Urothelium cell line (cell line): ENCODE measurements around the gene ABLIM2.
"Not testable (repeated sequence)": the region's sequence is repeated elsewhere in the genome, so short reads cannot be mapped to it uniquely, and the experiment has no call there.

Source experiments
- DNase-seq: peaks from one replicate; pipeline ENCODE4 v3.0.0; 2011; ENCODE audit warnings: low spot score, mixed read lengths
- FAIRE-seq: peaks from 2 replicates; lab custom pipeline; 2011; peaks lifted over from hg19 to GRCh38; lab: Jason Lieb, UNC

The ABLIM2 gene

DNA sequence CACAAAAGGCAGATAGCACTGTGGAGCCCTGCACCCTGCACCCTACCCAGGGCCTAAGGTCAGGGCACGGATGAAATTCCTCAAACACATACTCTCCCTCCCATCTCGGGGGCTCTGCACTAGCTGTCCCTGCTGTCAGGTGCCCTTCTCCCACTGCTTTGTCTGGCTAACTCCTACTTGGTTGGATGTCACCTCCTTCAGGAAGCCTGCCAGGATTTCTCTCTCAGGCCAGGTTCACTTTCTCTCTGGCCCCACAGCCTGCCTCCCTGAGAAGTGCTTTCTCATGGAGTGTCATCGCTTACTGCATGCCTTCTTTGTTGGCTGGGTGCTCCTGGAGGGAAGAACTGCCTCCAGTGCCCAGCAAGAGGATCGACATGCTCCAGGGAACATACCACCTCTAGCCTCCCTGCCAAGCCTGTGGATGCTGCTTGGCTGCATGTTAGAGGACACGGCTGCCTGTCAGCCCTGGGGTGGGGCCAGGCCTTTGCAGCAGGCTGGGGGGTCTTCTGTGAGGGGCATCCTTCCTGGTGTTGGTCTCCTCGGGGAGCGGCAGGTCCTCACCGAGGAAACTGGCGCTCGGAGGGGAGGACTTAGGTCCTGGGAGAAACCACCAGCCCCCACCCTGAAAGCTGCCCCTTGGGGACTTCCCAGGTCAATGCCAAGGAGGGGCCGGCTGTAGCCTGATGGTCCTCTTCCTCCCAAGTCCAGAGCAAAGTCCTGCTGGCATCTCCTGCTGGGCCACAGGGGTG is 15.0 kb downstream of the ABLIM2 start:
- no peak for DNase-seq
- FAIRE-seq, result no peak

DNA sequence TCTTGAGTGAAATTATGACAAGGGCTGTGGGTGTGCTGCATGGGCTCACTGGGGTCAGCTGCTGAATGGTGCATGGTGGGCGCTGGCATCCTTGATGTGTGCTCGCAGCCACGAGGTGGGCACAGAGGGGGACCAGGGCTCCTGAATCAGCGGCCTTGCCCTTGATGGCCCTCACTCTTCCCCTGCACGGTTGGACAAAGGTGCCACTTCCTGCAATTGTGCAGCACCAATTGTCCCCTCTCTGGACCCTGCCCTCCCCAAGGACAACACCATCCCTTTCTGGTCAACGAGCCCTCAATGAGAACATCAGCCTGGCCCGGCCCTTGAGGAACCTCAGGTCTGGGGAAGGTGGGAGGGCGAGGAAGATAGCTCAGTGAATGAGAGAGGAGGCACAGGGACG is 16.1 kb downstream of the ABLIM2 start:
- DNase-seq (no peak), FAIRE-seq (no peak)

DNA sequence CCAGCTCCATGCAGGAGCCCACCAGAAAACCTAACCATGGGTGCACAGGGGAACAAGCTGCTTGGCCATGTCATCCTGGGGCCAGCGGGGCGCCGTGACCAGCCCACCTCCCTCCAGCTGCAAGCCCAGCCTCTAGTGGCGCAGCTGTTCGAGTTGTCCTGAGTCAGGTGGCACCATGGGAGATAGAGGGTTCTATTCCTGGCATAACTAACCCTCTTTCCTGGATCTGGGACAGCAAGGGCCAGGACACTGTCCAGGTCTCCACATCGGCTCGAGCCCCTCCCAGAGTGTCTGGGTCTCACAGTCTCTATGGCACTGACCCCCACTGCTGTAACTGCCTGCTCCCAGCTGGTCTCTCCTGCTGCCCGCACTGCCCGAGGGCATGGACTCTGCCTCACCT is 16.7 kb downstream of the ABLIM2 start:
- DNase-seq (no peak), FAIRE-seq (no peak)

DNA sequence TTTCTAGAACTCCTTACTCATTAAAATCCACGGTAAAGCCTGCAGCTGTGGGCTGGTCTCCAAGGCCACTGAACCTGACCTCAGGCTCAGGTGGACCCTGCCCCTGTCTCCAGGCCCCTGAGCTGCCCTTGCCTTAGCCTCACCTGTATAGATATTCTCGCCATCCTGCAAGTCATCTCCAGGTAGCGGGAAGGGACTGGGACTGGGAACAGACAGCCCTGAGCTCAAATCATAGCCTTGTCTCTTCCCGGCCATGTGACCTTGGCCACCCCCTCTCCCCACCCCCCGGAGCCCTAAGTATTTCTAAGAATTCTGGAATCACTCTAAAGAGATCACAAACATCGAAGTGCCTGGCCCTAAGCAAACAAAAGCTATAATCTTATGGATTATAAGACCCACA is 17.7 kb downstream of the ABLIM2 start:
- FAIRE-seq (no peak), DNase-seq (no peak)

DNA sequence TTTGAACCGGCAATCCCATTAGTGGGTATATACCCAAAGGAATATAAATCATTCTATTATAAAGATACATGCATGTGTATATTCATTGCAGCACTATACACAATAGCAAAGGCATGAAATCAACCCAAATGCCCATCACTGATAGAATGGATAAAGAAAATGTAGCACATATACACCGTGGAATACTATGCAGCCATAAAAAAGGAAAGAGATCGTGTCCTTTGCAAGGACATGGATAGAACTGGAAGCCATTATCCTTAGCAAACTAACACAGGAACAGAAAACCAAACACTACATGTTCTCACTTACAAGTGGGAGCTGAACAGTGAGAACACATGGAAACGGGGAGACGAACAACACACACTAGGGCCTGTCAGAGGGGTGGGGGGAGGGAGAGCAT is 18.9 kb downstream of the ABLIM2 start:
- not testable (repeated sequence) for FAIRE-seq, DNase-seq

DNA sequence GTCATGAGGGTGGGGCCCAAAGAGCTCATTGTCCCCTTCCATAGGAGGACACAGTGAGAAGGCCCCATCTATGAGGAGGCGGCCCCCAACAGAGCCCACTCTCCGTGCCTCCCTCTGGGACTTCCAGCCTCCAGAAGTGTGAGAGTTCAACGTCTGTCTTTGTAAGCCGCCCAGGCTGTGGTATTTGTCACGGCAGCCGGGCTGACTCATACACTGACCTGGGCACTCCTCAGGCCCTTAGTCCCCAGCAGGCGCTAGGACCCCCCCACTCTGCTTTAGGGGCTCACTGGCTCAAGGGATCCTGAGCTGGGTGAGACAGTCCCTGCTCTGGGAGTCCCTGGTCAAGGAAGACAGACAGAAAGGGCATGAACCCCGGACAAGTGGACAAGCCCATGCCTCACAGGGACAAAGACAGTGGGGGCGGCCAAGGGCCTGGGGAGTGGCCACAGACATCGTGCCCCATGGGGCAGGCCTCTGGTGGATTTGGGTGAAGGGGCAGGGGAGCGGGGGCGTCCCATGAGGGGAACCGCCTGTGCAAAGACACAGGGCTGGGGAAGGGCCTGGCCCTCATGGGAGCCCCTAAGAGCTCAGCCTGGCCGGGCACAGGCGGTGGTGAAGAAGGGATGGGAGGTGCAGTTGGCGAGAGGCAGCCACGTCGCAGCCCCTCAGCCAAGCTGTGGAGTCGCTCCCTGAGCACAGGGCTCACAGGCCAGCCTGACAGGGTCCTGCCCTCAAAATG is 21.5 kb downstream of the ABLIM2 start:
- no peak for DNase-seq
- FAIRE-seq, result no peak

DNA sequence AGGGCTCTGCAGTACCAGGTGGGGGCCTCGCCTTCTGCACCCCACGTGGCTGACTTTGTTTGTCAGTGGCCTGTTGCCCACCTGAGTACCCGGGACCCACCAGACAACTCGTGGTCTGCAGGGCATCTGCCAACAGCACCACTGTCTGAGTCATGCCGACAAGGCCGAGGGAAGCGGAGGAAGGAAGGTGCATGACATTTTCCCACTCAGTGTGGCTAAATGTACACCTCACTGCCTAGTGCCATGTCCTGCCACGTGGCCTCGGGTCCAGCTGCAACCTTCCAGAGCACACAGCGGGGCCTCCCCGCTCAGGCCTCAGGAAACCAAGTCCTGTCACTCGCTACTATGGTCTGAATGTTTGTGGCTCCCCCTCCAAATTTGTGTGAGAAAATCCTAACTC is 22.1 kb downstream of the ABLIM2 start:
- DNase-seq (no peak), FAIRE-seq (peak; percentile 5)

DNA sequence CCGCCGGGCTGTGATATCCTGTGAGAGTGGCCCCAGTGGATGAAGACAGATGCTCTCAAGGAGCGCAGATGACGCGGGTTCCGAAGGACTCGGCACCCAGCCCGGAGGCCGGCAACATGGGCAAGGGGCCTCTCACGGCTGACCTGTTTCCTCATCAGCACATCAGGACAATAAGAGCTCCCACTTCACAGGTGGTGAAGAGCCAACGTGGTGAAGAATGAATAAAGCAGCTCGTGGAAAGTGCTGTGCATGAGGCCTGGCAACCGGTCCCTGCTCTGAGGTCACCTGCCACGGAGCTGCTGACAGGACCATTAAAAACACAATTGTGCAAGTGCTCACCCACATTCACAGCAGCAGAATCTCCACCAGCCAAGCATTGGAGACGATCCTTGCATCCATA is 22.9 kb downstream of the ABLIM2 start:
- DNase-seq, result no peak

DNA sequence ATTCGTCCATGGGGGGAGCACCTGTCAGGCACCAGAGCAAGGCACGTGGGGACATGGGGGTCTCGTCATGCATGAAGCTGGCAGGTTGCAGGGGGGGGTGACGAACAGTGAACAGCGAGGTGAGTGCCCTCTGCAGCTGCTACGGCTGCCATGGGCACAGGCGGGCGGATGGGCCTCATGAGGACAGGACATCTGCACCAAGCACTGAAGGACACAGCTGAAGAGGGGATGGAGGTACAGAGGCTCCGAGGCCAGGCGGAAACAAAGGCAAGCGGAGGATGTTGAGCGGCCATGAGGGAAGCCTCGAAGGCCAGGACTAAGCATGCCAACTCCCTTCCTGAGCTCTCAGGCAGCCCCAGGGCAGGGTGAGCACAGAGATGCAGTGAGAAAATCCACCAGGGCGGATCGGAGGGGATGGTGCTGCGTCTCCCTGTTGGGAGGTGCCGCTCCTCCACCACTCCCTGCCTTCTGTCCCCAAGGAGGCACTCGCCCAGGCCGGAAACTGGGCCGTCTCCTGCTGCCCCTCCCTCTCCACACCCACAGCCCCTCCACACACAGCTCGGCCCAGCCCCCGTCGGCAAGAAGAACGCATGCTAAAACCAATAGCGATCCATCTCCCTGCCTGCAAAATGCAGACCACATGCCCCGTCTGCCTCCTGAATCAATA is 24.6 kb downstream of the ABLIM2 start:
- no peak for FAIRE-seq

More for the DNA sequence above, 22.9 kb downstream of the ABLIM2 start:
- FAIRE-seq, result no peak

DNA sequence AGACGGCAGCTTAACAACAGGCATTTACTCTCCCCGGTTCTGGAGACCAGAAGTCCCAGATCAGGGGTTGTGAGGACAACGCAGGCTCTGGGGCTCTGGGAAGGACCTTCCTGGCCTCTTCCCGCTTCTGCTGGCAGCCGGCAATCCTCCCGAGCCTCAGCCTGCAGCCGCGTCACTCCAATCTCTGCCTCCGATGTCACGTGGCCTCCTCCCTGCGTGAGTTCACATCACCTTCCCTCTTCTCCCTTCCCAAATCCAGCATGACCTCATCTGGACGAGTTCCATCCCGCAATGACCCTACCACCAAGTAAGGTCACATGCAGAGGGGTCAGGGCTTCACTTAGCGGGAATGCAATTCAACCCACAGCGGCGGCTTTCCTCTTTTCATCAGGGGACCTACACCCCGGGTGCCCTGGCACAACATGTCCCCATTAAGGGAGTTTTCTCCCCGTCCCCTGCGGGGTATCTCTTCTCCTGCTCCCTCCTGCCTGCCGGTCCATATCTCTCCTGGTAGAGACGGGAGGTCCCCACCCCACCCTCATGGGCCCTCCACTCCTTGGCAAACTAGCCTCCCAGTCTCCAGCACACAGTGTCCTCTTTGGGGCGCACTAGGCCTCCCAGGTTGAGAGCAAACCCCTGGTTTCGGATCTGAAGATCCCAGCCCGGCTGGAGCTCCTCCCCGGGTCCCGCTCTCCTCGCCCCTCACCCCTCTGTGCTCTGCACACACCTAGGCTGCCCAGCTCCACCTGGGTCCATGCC is 25.5 kb downstream of the ABLIM2 start:
- FAIRE-seq (no peak), DNase-seq (no peak)

More for the DNA sequence above, 24.6 kb downstream of the ABLIM2 start:
- DNase-seq, result no peak

DNA sequence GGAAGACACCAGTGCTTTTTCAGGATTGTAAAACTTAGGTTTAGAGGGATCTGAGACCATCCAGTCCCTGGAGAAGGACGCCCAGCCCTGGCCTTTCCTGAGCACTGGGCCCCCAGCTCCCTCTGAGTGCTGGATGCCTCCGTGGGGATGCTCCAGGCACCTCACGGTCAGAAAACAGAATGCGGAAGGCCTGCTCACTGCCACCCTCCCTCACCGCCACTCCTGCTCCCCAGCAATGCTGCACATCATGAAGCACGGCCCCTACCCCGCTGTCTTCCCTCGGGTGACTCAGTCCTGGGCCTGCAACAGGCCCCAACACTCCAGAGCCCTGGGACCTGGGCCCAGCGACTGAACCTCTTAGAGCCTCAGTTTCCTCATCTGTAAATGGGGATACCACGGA is 26.2 kb downstream of the ABLIM2 start:
- FAIRE-seq (no peak), DNase-seq (no peak)

DNA sequence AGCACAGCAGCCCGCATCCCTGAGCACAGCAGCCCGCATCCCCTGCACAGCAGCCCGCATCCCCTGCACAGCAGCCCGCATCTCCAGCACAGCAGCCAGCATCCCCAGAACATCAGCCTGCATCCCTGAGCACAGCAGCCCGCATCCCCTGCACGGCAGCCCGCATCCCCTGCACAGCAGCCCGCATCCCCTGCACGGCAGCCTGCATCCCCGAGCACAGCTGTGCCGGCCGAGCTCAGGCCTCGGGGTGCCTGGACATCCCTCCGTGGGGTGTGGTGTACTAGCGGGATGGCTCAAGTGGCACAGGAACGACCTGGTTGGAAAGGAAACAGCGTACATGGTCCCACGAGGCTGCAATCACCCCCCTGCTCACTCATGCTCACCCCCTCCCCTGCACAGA is 26.8 kb downstream of the ABLIM2 start:
- no peak for DNase-seq
- FAIRE-seq, result no peak

DNA sequence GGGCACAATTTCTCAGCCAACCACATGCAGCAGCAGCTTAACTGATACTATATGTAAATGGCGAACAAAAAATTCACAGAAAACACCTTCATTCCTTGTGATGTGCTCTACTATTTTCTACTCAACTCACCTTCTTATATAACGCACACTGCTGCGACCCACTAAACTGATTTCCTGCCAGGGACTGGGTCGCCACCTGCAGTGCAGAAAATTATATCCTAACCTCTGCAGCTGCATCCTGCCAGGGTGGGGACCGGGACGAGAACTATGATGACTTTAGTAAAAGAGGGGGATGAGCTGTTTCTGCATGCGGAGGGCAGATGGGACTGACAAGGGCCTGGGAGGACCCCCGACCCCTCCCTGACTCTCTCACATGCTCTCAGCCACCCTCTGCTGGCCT is 27.4 kb downstream of the ABLIM2 start:
- FAIRE-seq (no peak), DNase-seq (no peak)

DNA sequence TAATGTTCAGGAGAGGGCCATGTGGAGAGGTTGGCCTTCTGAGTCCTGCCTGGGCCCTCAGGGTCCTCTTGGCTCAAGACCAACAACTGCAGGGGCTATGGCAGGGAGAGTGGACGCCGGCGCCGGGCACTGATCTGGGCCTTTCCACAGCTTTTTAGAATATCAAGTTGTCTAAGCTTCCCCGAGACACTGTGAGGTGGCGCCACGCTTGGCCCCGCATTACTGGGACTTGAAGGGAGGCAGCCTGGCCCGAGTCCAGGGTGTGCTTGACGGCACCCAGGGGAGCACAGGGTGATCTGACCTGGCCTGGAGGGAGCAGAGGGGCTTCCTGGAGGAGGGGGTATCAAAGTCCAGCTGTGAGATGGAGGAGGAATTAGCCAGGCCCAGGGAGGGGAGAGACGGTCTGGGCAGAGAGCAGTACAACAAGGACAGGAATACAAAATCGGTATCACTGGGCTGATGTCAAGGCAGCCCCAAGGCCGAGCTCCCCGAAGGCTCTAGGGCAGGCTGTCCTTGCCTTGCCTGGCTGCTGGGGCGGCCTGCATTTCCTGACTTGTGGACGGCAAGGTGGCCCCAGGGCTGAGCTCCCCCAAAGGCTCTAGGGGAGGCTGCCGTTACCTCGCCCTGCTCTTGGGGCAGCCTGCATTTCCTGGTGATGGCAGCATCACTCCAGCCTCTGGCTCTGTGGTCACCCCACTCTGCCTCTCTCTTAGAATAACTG is 28.1 kb downstream of the ABLIM2 start:
- FAIRE-seq (no peak), DNase-seq (no peak)

DNA sequence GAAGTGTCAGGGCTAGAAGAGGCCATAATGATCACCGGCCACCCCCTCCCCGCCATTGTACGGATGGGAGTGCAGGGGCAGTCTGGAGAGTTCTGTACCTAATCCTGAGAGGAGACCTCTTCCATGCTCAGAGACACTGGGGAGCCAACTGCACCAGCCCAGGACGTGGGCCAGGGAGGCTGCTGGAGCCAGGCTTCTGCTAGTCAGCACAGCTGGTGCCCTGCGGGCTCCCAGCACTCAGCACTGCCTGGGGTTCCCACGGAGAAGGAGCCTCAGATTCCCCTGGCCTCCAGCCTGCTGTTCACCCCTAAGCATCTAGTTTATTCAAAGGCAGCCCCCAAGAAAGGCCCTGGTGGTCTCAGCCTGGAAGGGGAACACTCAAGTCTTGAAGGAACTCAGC is 28.8 kb downstream of the ABLIM2 start:
- DNase-seq, result no peak
- no peak for FAIRE-seq

DNA sequence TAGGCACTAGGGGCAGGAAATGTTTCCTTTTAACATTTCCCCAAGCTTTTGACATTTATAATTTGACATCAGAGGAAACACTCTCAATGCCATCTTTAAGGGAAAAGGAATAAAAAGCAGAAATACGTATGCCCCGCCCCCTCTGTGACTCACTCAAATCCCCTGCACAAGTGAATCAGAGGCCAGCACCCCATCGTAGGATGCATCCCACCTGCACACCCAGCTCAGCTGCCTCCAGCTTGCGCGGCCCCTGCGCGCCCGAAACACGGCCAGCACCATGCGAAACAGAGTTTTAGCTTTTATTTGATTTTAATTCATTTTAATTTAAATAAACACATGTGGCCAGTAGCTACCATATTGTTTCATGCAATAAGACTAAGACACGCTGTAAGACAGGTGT is 29.5 kb downstream of the ABLIM2 start:
- no peak for FAIRE-seq
- DNase-seq, result no peak

DNA sequence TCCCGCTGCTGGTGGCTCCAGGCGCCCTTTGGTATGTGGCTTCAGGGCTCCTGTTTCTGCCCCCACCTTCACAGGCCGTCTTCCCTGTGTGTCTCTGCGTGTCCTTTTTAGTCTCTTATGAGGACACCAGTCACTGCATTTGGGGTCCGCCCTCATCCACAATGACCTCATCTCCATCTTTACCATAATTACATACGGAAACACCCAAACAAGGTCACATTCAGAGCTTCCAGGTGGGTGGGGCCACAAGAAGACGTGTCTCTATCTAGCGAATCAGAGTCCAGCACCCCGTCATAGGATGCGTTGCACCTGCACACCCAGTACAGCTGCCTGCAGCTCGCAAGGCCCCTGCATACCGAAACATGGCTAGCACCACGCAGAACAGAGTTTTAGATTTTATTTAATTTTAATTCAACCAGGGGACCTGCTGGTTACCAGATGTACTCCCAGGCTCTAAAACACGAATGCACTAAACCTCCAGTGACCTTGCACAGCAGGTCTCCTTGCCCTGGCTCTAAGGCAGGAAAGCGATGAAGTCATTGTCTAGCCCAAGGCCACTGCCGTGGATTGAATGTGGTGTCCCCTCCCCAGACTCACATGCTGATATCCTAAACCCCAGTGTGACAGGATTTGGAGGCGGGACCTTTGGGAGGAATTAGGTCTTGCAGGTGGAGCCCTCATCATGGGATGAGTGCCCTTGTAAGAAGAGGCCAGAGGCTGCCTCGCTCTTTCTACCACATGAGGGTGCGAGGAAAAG is 30.3 kb downstream of the ABLIM2 start:
- no peak for FAIRE-seq
- no peak for DNase-seq

DNA sequence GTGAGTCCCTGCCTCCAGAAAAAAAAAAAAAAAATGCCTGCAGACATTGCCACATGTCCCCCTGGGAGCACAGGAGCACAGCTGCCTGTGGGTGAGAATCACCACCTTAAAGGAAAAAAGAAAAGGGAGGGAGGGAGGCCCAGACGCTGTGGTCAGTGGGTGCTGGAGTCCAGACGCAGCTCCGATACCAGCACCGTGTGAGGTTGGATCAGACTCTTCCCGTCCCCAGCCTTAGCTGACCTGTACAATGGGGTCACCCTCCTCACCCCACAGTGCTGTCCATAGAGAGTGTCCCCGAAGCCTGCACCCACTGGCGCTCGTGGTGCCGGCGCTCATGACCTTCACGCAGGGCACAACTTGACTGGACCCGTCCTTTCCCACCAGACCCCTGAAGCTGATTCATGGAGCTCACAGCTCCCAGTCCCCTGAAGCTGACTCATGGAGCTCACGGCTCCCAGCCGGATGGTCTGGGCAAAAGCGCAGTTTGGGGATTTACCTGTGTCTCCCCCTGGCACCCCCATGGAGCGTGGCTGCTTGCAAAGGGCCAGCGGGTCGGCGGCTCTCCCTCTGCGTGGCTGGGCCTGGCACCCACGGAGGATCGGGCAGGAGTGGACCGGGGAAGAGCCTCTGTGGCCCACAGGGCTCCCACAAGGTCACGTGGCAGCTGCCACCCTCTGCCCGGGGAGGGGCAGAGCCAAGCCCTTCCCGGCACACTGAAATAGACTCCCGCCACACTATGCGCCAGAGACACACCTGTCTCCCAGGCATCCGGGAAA is 31.4 kb downstream of the ABLIM2 start:
- FAIRE-seq (no peak), DNase-seq (no peak)

DNA sequence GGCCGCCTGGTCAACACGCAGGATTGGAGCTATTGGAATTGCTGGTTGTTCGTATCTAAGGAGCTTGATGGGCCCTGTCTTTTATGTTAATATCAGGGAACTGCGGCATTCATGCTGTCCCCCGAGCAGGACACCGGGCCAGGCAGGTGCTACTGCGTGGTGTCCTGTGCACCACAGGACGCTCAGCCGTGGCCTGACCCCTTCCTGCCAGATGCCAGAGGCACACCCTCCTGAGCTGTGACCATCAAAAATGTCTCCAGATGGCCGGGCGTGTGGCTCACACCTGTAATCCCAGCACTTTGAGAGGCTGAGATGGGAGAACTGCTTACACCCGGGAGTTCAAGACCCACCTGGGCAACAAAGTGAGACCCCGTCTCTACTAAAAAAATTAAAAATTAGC is 32.1 kb downstream of the ABLIM2 start:
- FAIRE-seq, result no peak
- DNase-seq, result no peak
